ENCODE measurements around the gene SPDYA.
"Not testable (repeated sequence)": the region's sequence is repeated elsewhere in the genome, so short reads cannot be mapped to it uniquely, and the experiment has no call there.

Gene SPDYA

DNA sequence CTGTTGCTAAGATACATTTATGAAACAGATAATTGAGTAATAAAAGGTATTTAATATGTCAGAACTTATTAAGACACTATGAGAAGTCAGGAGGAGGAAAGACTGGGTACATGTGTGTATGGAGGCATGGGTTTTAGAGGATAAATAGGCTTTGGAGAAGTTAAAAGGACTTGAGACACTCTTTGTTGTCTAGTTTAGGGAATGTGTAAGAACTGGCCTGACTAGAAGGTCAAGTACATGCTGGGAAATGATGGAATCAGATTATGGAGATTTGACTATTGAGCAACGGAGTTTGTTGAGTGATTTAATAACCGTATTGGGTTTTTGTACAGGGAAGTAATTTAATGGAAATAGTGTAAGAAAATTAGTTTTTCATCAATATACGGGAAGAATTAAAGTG lies 28.2 kb upstream of the SPDYA start:
- TF ChIP-seq, protein P1, sequence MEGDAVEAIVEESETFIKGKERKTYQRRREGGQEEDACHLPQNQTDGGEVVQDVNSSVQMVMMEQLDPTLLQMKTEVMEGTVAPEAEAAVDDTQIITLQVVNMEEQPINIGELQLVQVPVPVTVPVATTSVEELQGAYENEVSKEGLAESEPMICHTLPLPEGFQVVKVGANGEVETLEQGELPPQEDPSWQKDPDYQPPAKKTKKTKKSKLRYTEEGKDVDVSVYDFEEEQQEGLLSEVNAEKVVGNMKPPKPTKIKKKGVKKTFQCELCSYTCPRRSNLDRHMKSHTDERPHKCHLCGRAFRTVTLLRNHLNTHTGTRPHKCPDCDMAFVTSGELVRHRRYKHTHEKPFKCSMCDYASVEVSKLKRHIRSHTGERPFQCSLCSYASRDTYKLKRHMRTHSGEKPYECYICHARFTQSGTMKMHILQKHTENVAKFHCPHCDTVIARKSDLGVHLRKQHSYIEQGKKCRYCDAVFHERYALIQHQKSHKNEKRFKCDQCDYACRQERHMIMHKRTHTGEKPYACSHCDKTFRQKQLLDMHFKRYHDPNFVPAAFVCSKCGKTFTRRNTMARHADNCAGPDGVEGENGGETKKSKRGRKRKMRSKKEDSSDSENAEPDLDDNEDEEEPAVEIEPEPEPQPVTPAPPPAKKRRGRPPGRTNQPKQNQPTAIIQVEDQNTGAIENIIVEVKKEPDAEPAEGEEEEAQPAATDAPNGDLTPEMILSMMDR (IDR thresholded peaks at IDR 0.05; ENCODE audit: control extremely low read depth, extremely low read depth, low read depth, missing control alignments): no peak
- DNase-seq (ENCODE audit: extremely low spot score): no peak
- POLR2A ChIA-PET: no interaction called here
- CTCF ChIA-PET: interaction anchor here (1.8 kb wide), 1 partner anchor 188 kb away, joined by 6 read pairs; no protein-coding TSS in a partner anchor

DNA sequence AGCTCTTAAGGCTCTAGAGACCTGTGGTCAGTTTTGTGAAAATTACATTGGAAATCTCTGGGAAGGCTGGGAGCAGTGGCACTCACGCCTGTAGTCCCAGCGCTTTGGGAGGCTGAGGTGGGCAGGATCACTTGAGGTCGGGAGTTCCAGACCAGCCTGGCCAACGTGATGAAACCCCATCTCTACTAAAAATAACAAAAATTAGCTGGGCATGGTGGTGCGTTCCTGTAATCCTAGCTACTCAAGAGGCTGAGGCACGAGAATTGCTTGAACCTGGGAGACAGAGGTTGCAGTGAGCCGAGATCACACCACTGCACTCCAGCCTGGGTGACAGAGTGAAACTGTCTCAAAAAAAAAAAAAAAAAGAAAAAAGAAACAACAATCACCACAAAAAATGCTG lies 26.1 kb upstream of the SPDYA start:
- CTCF ChIA-PET: interaction anchor here (1.1 to 2.4 kb wide), 4 partner anchors 9 to 156 kb away, joined by 3 to 10 read pairs (median 3); no protein-coding TSS in a partner anchor
- DNase-seq (ENCODE audit: extremely low spot score); POLR2A ChIA-PET: not testable (repeated sequence)

DNA sequence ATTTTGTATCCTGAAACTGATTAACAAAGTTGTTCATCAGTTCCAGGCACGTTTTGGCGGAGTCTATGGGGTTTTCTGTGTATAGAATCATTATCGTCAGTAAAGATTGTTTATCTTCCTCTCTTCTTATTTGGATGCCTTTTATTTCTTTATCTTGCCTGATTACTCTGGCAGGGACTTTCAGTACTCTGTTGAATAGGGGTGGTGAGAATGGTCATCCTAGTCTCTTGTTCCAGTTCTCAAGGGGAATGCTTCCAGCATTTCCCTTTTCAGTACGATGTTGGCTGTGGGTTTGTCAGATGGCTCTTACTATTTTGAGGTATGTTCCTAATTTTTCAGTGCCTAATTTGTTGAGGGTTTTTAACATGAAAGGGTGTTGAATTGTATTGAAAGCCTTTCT lies 14.0 kb upstream of the SPDYA start:
- CTCF ChIA-PET: interaction anchor here (1.4 kb wide), 1 partner anchor 17 kb away, joined by 3 read pairs; no protein-coding TSS in a partner anchor
- TF ChIP-seq, protein P1 (IDR thresholded peaks at IDR 0.05; ENCODE audit: control extremely low read depth, extremely low read depth, low read depth, missing control alignments): no peak
- DNase-seq (ENCODE audit: extremely low spot score): no peak
- POLR2A ChIA-PET: no interaction called here

DNA sequence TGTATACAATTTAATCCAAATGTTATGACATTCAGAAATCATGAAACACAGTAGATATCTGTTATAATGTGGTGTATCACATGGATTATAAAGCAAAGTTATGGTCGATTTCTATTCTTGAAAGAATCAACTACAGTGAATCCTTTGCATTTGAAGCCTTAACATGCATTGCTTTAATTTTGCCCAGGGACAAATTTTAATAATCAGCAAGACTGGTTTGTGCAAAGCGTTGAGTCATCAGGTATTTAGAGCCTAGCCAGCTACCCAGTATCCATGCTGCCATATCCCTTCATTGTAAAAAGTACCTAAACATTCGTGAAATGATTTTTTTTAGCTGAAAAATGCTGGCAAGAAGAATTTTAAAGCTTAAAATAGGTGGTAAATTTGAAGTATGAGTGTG lies 8.9 kb upstream of the SPDYA start:
- no peak for DNase-seq (ENCODE audit: extremely low spot score)
- ChIA-PET CTCF (interaction anchor here (1.0 to 1.5 kb wide), 2 partner anchors 10 to 12 kb away, joined by 4 read pairs; no protein-coding TSS in a partner anchor), POLR2A (interaction anchor here (0.6 kb wide), 1 partner anchor 18 kb away, joined by 4 read pairs; no protein-coding TSS in a partner anchor)
- TF ChIP-seq, protein P1 (IDR thresholded peaks at IDR 0.05; ENCODE audit: control extremely low read depth, extremely low read depth, low read depth, missing control alignments): no peak

DNA sequence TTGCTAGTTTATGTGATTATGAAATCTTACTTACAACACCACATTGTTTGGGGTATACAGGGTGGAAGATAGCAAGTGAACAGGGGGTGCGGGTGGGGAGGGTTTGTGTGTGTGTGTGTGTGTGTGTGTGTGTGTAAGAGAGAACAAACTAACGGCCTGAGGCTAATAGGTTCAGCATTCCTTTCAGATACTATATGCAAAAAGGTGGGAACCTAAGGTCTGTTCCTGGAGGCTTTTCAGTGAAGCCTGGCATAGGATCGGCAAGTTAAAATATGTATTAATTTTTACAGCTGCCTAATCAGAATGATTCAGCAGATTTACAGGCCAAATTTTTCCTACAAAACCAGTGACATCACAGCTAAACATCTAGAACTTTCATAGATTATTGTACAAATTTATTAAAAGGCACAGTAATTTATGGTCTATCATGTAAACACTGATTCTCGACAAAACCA lies 7.6 kb upstream of the SPDYA start:
- DNase-seq (ENCODE audit: extremely low spot score): no peak
- CTCF ChIA-PET: interaction anchor here (1.5 to 1.8 kb wide), 2 partner anchors 9 to 18 kb away, joined by 4 to 6 read pairs; no protein-coding TSS in a partner anchor
- POLR2A ChIA-PET: no interaction called here
- TF ChIP-seq, protein P1 (IDR thresholded peaks at IDR 0.05; ENCODE audit: control extremely low read depth, extremely low read depth, low read depth, missing control alignments): no peak

DNA sequence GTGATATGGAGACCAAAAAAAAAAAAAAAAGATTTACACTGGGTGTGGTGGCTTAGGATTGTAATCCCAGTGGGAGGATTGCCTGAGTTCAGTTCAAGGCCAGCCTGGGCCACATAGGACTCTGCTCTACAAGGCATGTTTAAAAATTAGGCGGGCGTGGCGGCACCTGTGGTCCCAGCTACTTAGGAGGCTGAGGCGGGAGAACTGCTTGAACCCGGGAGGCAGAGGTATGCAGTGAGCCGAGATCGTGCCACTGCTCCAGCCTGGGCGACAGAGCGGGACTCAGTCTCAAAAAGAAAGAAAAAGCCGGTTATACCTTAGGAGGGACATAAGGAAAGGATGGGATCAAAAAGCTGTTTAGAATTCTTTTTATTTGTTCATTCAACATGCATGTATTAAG lies 707 bp upstream of the SPDYA start:
- ChIA-PET POLR2A (no interaction called here), CTCF (interaction anchor here (0.7 to 4.7 kb wide), 3 partner anchors 10 to 16 kb away, joined by 3 to 28 read pairs (median 5); no protein-coding TSS in a partner anchor)
- TF ChIP-seq, protein P1 (IDR thresholded peaks at IDR 0.05; ENCODE audit: control extremely low read depth, extremely low read depth, low read depth, missing control alignments): no peak
- no peak for DNase-seq (ENCODE audit: extremely low spot score)

DNA sequence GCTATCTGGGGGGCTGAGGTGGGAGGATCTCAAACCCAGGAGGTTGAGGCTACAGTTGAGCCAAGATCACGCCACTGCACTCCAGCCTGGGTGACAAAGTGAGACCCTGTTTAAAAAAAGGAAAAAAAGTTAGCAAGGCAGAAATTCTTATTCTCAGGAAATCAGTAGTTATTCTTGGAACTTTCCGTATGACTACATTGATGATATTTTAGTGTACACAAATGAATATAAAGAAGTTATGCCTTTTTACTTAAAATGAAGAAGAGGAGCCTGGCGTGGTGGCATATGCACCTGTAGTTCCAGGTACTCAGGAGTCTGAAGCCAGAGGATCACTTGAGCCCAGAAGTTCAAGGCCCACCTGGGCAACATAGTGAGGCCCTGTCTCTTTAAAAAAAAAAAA lies 7.4 kb downstream of the SPDYA start:
- CTCF ChIA-PET: interaction anchor here (1.6 kb wide), 1 partner anchor 224 kb away, joined by 6 read pairs; no protein-coding TSS in a partner anchor
- DNase-seq (ENCODE audit: extremely low spot score): no peak
- TF ChIP-seq, protein P1 (IDR thresholded peaks at IDR 0.05; ENCODE audit: control extremely low read depth, extremely low read depth, low read depth, missing control alignments): no peak
- POLR2A ChIA-PET: no interaction called here
